ENCODE data around the gene FGF6.

DNA sequence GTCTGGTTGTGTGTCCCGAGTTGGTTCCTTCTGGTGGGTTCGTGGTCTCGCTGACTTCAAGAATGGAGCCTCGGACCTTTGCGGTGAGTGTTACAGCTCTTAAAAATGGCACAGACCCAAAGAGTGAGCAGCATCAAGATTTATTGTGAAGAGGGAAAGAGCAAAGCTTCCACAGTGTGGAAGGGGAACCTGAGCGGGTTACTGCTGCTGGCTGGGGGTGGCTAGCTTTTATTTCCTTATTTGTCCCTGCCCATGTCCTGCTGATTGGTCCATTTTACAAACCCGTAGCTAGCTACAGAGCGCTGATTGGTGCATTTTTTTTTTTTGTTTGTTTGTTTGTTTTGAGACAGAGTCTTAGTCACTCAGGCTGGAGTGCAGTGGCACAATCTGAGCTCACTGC, 29.3 kb downstream of the FGF6 start:
- TF ChIP-seq, protein P1, sequence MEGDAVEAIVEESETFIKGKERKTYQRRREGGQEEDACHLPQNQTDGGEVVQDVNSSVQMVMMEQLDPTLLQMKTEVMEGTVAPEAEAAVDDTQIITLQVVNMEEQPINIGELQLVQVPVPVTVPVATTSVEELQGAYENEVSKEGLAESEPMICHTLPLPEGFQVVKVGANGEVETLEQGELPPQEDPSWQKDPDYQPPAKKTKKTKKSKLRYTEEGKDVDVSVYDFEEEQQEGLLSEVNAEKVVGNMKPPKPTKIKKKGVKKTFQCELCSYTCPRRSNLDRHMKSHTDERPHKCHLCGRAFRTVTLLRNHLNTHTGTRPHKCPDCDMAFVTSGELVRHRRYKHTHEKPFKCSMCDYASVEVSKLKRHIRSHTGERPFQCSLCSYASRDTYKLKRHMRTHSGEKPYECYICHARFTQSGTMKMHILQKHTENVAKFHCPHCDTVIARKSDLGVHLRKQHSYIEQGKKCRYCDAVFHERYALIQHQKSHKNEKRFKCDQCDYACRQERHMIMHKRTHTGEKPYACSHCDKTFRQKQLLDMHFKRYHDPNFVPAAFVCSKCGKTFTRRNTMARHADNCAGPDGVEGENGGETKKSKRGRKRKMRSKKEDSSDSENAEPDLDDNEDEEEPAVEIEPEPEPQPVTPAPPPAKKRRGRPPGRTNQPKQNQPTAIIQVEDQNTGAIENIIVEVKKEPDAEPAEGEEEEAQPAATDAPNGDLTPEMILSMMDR (conservative IDR thresholded peaks at IDR 0.05 in 1 of 2, IDR thresholded peaks at IDR 0.05 in 1 of 2; ENCODE audit: low read depth in 1 of 2, low read length in 2 of 2): no peak
- no peak for TF ChIP-seq EZH2 (IDR thresholded peaks at IDR 0.05; ENCODE audit: low read length, missing control alignments)

Measured in fibroblast of lung (primary cell).